GM20000 (cell line): ENCODE data around the gene RGS14.

Experiments
- DNase-seq: peaks from one replicate; pipeline ENCODE4 v3.0.0; 2012; ENCODE audit warnings: low spot score
- CTCF ChIP-seq: IDR thresholded peaks from 2 replicates; pipeline ENCODE4 v1.5.1; 2012; ENCODE audit warnings: mild to moderate bottlenecking, control low read depth; ENCODE audit errors: extremely low read depth, missing control alignments

Gene RGS14

GRCh38 chr5:177329883-177330282 lies 27.8 kb upstream of the RGS14 start:
- no peak for DNase-seq
- TF ChIP-seq CTCF = no peak

- TF ChIP-seq CTCF = no peak
- no peak for DNase-seq
These were observed 26.5 kb upstream of the RGS14 start for GRCh38 chr5:177330991-177331842.

- TF ChIP-seq CTCF = no peak
- DNase-seq = no peak
These were observed 25.5 kb upstream of the RGS14 start for GRCh38 chr5:177332031-177332895.

GRCh38 chr5:177332896-177333260 lies 24.8 kb upstream of the RGS14 start:
- no peak for TF ChIP-seq CTCF
- DNase-seq = no peak

- TF ChIP-seq CTCF = no peak
- no peak for DNase-seq
These were observed 24.1 kb upstream of the RGS14 start for GRCh38 chr5:177333420-177334154.

- no peak for TF ChIP-seq CTCF
- DNase-seq = no peak
These were observed 23.6 kb upstream of the RGS14 start for GRCh38 chr5:177334155-177334551.
